Vagina (tissue), 2 donors: ENCODE results near the gene CLIP3. TPM values are rescaled to one million over a fixed set of nuclear protein-coding genes. Genes with fewer than 3 reads are reported as not detected.

Source experiments
- DNase-seq, 2 donors: peaks; one replicate each; pipeline ENCODE4 v3.0.0-alpha.2; 2017; ENCODE audit errors: extremely low spot score in 2 of 2
- H3K27ac ChIP-seq: fragments of 200-600 bp; sonication (generic); one replicate; pipeline ENCODE4 v1.5.1; 2019
- H3K27me3 ChIP-seq: fragments of 200-600 bp; sonication (generic); one replicate; pipeline ENCODE4 v1.5.1; 2019
- H3K36me3 ChIP-seq, 2 donors: fragments of 200-600 bp; sonication (generic); one replicate each; pipeline ENCODE4 v1.5.1; 2017 to 2019
- H3K4me1 ChIP-seq: fragments of 200-600 bp; sonication (generic); one replicate; pipeline ENCODE4 v1.5.1; 2019
- H3K4me3 ChIP-seq, 2 donors: fragments of 200-600 bp; sonication (generic); 1 replicate in 1 of 2; 2 replicates in 1 of 2; pipeline ENCODE4 v1.5.1; 2016 to 2019
- H3K9me3 ChIP-seq: fragments of 200-600 bp; sonication (generic); one replicate; pipeline ENCODE4 v1.5.1; 2019
- CTCF ChIP-seq, 3 experiments: fragments of 450-650 bp in 2 of 3; fragments of 200-600 bp in 1 of 3; sonication (generic) in 1 of 3; IDR thresholded peaks; one replicate each; pipeline ENCODE4 v1.5.1; 2017 to 2019; ENCODE audit warnings: antibody characterized with exemption in 3 of 3, mild to moderate bottlenecking in 2 of 3, moderate library complexity in 2 of 3
- POLR2A ChIP-seq, 2 donors: fragments of 450-650 bp; IDR thresholded peaks; one replicate each; pipeline ENCODE4 v1.6.1; 2017; ENCODE audit warnings: antibody characterized with exemption in 2 of 2, mild to moderate bottlenecking in 2 of 2, moderate library complexity in 2 of 2
- POLR2AphosphoS5 ChIP-seq, 2 donors: sonication (generic); formaldehyde crosslinking; IDR thresholded peaks; one replicate each; pipeline ENCODE4 v1.9.0; 2017; ENCODE audit warnings: antibody characterized with exemption in 2 of 2, mild to moderate bottlenecking in 2 of 2, low read depth in 1 of 2; ENCODE audit not compliant: insufficient read depth in 1 of 2
- intact Hi-C: fragments of 100-400 bp; cut with DNase I; formaldehyde crosslinking; loops from one replicate; pipeline ENCODE4 v1.15.1; 2023
- total RNA-seq: library from RNA; depleted of rRNA; stranded (reverse); fragments of >200 nt; gene quantifications from one replicate; pipeline ENCODE4 v1.2.3, GENCODE V29; 2016

Gene CLIP3
- total RNA-seq, 1 donor from 2014 or later, result 31.9 TPM

- H3K27me3 ChIP-seq, result no peaks in the 10 kb centered on the region
- H3K4me3 ChIP-seq, result no peak overlapping the region
- intact Hi-C loops, result no loop called here
- DNase-seq, result no peak
- H3K9me3 ChIP-seq, result no peaks in the 10 kb centered on the region
- H3K27ac ChIP-seq, result no peak overlapping the region
- H3K4me1 ChIP-seq, result peaks cover 36% of the 10 kb centered on the region
- no peak for TF ChIP-seq CTCF (IDR thresholded peaks at IDR 0.05)
- TF ChIP-seq POLR2A (IDR thresholded peaks at IDR 0.05), result no peak
- TF ChIP-seq POLR2AphosphoS5 (IDR thresholded peaks at IDR 0.05; ENCODE audit: insufficient read depth in 1 of 2, low read depth in 1 of 2), result no peak
- H3K36me3 ChIP-seq, result no peaks in the 10 kb centered on the region
Measured at GRCh38 chr19:35991731-35992450, 40.8 kb downstream of the CLIP3 start.

GRCh38 chr19:35990771-35991730 is 41.6 kb downstream of the CLIP3 start:
- intact Hi-C loops, result no loop called here
- H3K4me1 ChIP-seq, result peaks cover 32% of the 10 kb centered on the region
- H3K4me3 ChIP-seq, result no peak overlapping the region
- no peaks in the 10 kb centered on the region for H3K9me3 ChIP-seq
- no peak overlapping the region for H3K27ac ChIP-seq
- no peak for TF ChIP-seq POLR2AphosphoS5 (IDR thresholded peaks at IDR 0.05; ENCODE audit: insufficient read depth in 1 of 2, low read depth in 1 of 2)
- TF ChIP-seq POLR2A (IDR thresholded peaks at IDR 0.05), result no peak
- no peak for TF ChIP-seq CTCF (IDR thresholded peaks at IDR 0.05)
- DNase-seq, result no peak
- H3K36me3 ChIP-seq, result no peaks in the 10 kb centered on the region
- no peaks in the 10 kb centered on the region for H3K27me3 ChIP-seq

GRCh38 chr19:35990156-35990555 is 42.5 kb downstream of the CLIP3 start:
- no peak for TF ChIP-seq POLR2AphosphoS5 (IDR thresholded peaks at IDR 0.05; ENCODE audit: insufficient read depth in 1 of 2, low read depth in 1 of 2)
- TF ChIP-seq CTCF (IDR thresholded peaks at IDR 0.05), result no peak
- no peak for TF ChIP-seq POLR2A (IDR thresholded peaks at IDR 0.05)
- H3K4me3 ChIP-seq, result no peak overlapping the region
- DNase-seq, result no peak
- intact Hi-C loops, result no loop called here
- no peaks in the 10 kb centered on the region for H3K27me3 ChIP-seq
- H3K27ac ChIP-seq, result no peak overlapping the region
- H3K9me3 ChIP-seq, result no peaks in the 10 kb centered on the region
- H3K36me3 ChIP-seq, result no peaks in the 10 kb centered on the region
- H3K4me1 ChIP-seq, result peaks cover 23% of the 10 kb centered on the region

- Histone ChIP-seq H3K27me3 (no peaks in the 10 kb centered on the region), H3K27ac (no peak overlapping the region), H3K4me1 (peaks cover 15% of the 10 kb centered on the region), H3K4me3 (no peak overlapping the region), H3K36me3 (no peaks in the 10 kb centered on the region), H3K9me3 (no peaks in the 10 kb centered on the region)
- no peak for DNase-seq
- no peak for TF ChIP-seq POLR2AphosphoS5 (IDR thresholded peaks at IDR 0.05; ENCODE audit: insufficient read depth in 1 of 2, low read depth in 1 of 2)
- no peak for TF ChIP-seq CTCF (IDR thresholded peaks at IDR 0.05)
- no peak for TF ChIP-seq POLR2A (IDR thresholded peaks at IDR 0.05)
- intact Hi-C loops, result no loop called here
Measured at GRCh38 chr19:35988824-35989223, 43.8 kb downstream of the CLIP3 start.
